Activated CD4-positive, alpha-beta T cell treated with anti-CD3 and anti-CD28 coated beads, Interleukin-2, amount 50 U/mL, for 16 hours (primary cell): Measurements from ENCODE around the gene CD274.
"Not testable (repeated sequence)": the region's sequence is repeated elsewhere in the genome, so short reads cannot be mapped to it uniquely, and the experiment has no call there.

ENCODE experiments used
- DNase-seq: peaks from one replicate; pipeline ENCODE4 v3.0.0-alpha.2; 2020

Gene CD274

DNA sequence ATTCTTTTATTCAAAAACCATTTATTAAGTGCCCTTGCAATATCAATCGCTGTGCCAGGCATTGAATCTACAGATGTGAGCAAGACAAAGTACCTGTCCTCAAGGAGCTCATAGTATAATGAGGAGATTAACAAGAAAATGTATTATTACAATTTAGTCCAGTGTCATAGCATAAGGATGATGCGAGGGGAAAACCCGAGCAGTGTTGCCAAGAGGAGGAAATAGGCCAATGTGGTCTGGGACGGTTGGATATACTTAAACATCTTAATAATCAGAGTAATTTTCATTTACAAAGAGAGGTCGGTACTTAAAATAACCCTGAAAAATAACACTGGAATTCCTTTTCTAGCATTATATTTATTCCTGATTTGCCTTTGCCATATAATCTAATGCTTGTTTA, 18.5 kb downstream of the CD274 start:
- no peak for DNase-seq

DNA sequence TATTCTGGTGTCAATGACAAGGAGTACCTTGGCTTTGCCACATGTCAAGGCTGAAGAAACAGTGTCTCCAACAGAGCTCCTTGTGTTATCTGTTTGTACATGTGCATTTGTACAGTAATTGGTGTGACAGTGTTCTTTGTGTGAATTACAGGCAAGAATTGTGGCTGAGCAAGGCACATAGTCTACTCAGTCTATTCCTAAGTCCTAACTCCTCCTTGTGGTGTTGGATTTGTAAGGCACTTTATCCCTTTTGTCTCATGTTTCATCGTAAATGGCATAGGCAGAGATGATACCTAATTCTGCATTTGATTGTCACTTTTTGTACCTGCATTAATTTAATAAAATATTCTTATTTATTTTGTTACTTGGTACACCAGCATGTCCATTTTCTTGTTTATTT, 19.8 kb downstream of the CD274 start:
- DNase-seq = no peak

DNA sequence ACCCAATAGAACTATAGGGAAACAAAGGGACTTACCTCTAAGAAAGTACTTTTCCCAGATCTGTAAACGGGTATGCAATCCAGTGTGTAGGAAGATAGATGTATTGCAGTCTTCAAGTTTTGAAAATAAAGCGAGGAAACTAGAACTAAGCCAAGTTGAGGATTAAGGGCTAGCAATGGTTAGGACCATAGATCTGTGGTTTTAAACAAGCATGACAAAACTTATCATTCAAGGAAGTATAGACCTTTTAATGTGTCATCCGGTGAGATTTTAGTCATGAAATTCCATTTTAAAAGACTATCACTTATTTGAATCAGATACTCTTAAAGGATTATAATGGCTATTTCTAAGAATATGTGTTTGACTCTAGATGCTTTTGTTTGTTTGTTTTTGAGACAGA, 20.5 kb downstream of the CD274 start:
- DNase-seq = no peak

DNA sequence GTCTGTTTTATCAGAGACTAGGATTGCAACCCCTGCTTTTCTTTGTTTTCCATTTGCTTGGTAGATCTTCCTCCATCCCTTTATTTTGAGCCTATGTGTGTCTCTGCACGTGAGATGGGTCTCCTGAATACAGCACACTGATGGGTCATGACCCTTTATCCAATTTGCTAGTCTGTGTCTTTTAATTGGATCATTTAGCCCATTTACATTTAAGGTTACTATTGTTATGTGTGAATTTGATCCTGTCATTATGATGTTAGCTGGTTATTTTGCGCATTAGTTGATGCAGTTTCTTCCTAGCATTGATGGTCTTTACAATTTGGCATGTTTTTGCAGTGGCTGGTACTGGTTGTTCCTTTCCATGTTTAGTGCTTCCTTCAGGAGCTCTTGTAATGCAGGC, 25.3 kb downstream of the CD274 start:
- not testable (repeated sequence) for DNase-seq

DNA sequence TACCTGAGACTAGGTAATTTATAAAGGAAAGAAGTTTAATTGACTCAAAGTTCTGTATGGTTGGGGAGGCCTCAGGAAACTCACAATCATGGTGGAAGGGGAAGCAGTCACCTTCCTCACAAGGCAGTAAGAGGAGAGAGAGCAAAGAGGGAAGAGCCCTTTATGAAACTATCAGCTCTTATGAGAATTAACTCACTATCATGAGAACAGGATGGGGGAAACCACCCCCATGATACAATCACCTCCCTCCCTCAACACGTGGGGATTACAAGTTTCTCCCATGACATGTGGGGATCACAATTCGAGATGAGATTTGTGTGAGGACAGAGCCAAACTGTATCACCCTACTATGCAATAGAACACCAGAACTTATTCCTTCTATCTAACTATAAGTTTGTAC, 27.9 kb downstream of the CD274 start:
- no peak for DNase-seq

DNA sequence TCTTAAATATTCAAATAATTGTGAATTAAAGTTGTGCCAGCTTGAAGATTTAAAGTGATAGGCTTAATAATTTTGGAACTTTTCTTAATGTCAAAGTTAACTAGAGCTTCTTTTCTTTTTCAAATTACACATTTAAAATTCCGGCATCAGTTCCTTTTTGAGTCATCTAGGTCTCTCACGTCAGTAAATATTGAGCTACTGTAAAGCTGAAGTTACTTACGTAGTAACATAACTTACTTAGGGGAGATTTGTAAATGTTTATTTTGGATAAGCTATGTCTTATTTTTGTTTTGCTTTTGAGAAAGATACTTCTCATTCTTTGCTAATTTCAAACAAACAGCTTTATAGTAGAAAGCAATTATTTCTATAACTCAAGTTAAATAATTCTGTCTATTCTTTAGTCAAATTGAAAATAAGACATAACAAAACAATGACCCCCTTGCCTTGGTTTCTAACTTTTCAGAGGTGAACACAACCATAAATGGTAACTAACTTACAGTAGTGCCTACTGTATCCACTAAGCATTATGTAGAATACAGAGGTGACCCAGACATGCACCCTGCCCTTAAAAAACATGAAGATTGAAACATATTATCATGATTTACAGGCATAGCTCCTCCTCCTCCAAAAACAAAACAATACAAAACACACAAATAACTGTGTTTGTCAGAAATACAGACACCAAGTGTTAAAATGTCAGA, 29.8 kb downstream of the CD274 start:
- DNase-seq = peak; percentile 54

DNA sequence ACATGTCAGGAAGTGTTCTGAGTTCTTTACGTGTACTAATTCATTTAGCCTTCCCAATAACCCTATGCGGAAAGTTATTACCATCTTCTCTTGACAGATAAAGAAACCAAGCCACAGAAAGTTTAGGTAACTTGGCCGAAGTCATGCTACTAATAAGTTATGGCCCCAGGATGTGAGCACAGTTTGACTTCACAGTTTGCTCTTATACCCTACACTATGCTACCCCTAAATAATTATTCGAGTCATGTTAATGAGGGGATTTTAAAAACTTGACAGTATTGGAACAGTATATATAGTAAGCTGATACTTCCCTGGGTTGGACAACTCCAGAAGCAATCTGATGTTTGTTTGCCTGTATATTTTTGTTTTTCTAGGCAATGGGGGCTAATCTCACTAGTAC, 30.6 kb downstream of the CD274 start:
- no peak for DNase-seq

DNA sequence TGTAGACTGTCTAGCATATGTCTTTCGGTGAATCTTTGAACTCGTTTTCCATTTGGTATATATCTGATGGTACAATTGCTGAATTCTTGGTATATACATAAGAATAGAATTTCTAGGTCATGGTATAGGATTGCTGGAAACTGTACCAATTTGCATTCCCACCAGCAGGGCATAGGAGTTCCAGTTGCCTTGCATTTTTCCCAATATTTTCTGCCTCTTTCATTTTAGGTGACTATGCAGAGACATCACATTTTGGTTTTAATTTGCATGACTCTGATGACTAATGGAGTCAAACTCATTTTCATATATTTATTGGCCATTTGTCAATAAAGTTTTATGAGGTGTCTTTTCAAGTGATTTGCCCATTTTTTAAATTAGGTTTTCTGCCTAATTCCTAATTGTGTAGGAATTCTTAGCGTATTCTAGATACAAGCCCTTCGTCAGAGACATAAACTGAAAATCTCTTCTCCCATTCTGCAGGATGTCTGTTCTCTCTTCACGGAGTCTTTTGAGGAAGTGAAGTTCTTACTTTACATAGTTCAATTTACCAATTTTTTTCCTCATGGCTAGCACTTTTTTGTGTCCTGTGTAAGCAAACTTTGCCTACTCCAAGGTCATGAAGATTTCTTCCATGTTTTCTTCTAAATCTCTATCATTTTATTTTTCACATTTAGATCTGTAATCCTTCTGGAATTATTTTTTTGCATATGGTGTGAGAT, 31.1 kb downstream of the CD274 start:
- DNase-seq = no peak

DNA sequence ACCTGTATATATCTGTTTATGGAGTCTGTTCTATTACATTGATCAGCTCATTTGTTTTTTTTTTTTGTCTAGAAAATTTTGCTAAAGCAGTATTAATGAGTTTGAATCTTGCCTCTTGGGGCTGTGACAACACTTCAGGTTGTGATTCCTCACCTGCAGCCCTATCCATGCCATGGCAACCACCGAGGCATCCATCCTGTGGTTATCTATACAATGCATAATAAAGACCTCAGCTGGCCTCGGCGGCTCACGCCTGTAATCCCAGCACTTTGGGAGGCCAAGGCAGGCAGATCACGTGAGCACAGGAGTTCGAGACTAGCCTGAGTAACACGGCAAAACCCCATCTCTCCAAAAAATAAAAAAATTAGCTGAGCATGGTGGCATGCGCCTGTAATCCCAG, 31.9 kb downstream of the CD274 start:
- DNase-seq = no peak

DNA sequence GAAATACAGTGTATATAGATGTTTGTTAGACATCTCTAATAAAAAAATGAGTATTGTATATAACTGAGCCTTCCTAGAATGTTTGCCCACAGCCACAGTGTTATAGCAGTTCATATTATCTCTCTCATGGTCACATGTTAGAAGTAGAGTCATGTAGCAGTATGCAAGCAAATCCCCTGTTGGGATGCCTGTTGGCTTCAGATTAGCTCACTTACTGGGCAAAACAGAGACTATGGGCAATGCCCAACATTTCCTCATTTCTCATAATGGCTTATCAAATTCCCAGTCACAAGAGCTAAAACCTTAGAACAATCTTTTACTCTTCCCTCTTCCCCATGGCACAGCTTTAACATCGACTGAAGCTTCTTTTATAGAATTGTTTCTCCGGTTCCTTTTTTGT, 33.0 kb downstream of the CD274 start:
- no peak for DNase-seq

DNA sequence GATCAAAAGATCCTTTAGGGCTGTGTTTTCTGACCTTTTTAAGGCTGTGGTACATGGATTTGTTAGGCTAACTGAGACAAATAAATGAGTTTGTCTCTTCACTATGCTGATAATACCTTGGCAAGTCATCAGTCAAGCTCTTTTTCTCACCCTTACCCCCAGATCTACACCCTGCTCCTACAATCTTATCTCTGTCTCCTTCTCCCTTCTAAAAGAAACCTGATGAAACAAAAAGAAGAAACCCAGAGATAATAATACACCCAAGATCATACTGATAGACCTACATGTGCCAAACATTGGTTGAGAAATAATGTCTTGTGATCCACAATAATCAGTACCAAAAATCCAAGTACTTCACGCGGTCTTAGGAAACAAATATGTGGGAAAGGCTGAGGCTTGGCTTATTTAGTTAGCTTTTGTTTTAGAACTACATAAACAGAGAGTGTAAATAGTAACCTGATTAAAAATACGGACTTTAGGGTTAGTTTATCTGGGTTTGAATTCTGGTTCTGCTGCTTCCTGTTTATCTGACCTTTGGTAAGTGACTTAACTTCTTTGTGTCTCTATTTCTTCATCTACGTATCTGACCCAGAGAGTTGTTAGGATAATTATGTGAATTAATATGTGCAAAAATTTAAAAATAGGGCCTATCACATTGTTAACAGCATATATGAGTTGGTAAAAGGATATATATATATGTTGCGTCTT, 35.2 kb downstream of the CD274 start:
- DNase-seq = no peak

DNA sequence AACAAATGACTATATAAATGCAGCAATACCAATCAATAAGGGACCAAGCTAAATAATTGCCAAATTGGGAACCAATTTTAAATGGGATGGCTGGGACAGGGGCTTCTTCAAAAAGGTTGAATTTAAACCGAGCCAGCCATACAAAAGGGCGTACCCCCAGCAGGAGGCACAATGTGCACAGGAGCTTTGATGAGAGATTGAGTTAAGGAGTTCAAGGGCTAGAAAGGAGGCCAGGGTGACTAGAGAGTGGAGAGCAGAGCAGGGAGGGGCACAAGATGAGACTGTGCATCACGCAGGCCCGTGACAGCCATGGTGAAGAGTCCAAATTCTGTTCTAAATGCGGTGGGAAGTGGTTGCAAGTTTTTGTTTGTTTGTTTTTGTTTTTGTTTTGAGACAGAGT, 36.6 kb downstream of the CD274 start:
- DNase-seq = no peak

DNA sequence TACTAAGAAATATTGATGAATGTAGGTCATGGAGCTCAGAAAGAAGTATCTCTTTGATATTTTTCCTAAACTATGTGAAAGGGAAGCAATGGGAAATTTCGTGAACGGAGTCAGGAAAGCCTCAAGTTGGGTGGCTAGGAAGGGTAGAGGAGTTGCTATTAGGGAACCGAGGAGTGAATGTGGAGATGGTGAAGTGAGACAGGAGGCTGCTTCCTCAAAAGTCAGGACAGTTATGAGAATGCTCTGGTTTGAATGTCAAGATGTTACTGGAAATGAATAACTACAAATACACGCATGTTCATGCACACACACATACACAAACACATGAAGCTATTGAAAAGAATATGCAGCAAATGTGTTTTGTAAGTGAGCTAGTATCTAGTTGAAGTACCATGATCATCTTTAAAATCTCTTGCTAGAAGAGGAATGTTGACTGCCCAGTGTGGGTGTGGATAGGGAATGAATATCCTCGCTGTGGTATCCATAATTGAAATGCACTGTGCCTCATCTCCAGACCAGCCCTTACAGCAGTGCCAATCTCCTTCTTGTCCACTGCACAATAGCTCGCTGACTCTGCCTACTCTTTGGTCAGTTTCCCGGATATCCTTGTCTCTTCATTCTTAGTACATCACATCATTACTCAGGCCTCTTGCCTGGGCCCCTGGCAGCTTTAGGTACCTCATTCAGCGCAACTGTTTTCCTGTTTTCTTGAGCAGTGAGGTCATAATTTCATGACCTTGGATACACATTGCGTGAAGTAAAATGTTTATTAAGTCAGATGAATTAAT, 38.1 kb downstream of the CD274 start:
- DNase-seq = no peak

DNA sequence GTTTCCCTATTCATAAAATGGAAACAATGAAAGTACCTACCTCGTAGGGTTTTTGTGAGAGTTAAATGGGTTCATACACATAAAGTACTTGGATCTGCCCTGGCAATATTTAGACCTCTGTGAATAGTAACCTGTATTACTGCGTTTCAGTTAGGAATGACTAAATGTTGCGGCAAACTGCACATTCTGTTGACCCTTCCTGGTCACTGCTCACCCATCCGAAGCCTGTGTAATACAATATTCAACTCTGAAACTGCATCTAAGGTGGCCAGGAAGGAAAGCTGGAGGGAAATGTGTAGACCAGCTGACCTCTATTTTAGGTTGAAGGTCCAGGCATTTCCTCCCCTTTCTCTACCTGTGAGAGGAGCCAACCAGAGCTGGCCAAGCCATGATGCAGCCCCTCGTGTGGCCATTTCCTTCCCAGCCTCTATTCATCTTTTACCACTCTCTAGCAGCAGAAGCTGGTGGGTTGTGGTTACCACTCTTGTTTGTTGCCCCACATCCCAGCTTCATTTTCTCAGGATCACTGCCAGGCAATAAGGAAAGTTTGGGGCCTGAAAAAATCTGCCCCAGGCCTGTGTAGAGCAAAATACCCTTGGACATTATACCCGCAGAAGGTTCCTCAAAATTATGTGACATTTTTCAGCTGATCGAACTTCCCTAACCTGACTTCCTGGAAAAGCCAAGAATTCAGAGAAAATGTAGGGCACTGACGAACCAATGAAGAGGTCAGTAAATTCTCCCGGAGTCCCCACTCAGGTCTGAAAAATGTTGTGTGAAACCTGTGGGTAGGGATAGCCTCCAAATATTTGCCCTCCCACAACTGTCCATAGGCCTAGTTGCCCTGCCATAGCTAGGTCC, 39.5 kb downstream of the CD274 start:
- no peak for DNase-seq

DNA sequence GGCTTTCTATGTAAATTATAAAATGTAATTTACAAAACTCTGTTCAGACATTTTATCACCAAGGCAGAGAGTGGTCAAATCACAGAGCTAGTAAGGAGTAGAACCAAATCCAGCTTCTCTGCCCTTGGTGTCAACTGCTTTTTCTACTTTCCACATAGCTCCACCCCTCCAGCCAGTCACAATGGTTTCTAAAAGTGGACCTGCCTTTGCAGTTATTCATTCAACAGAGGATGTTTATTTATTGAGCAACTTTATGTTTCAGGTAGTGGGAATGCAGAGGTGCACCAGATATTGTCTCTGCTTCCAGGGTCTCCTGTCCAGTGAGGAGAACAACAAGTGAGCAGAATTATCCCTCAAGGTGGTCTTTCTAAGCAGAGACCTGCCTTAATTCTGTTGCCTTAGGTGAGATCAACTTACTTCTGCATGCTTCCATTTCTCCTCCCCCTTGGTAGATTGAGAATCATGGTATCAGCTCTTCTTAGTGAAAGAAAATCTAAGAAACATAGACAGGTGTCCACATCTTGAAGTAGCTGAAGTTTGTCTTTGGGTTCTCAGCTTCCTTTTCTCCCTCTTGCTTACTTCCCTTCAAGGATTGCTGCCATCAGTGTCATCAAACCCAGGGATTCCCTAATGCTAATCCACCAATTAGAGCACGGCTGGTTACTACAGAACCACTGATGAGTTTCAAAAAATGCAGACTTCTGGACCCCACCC, 42.8 kb downstream of the CD274 start:
- DNase-seq = no peak

DNA sequence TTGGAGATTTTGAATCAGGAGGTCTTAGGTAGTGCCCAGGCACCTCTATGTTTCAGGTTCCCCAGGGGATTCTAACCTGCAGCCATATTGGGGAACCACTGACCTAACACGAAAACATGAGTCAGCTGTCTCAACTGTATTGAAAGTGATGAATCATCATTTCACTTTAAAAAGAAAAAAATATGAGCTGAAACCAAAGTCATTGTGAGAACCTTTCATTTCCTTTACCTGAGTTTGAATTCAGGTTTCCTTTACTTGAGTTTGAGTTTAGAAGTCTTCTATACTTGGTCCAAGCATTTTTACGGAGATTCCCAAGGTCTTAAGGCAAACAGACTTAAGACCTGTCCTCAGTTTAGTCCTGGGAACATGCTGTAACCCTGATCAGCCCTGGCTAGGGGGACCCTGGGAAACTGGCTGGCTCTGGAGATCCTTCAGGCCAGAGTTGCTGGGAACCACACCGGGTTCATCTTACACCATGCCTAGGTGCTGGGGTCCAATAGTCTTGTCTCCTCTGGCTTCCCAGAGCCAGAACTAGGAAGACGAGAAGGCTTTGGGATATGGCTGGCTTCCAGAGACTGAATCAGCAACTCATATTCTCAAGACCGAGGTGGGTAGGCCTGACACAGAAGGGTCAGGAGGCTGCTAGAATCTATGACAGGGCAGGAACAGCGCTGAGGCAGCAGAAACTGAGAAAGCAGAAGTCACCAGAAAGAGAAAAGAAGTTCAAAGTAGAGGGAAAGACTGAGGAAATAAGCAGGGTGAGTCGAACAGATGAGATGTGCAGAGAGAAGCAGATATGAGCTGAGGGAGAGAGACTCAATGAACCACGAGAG, 43.6 kb downstream of the CD274 start:
- DNase-seq = peak; percentile 78

DNA sequence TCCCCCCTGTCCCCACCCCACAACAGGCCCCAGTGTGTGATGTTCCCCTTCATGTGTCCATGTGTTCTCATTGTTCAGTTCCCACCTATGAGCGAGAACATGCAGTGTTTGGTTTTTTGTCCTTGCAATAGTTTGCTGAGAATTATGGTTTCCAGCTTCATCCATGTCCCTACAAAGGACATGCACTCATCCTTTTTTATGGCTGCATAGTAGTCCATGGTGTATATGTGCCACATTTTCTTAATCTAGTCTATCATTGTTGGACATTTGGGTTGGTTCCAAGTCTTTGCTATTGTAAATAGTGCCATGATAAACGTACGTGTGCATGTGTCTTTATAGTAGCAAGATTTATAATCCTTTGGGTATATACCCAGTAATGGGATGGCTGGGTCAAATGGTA, 44.4 kb downstream of the CD274 start:
- not testable (repeated sequence) for DNase-seq

DNA sequence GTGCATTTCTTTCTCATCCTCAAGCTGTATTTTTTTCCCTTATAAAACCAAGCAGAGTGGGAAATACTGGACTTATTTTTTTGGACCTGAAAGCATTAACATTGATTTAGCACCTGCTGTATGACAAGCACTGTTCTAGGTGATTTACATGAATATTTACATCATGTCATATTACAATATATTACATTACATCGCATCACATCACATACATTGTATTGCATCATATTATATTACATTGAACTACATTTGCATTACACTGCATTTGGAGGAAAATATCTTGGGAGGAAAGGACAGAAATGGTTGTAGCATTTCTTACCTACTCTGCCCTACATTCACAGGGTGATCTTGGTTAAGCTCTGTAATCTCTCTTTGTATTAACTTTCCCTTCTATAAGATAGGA, 48.8 kb downstream of the CD274 start:
- no peak for DNase-seq

DNA sequence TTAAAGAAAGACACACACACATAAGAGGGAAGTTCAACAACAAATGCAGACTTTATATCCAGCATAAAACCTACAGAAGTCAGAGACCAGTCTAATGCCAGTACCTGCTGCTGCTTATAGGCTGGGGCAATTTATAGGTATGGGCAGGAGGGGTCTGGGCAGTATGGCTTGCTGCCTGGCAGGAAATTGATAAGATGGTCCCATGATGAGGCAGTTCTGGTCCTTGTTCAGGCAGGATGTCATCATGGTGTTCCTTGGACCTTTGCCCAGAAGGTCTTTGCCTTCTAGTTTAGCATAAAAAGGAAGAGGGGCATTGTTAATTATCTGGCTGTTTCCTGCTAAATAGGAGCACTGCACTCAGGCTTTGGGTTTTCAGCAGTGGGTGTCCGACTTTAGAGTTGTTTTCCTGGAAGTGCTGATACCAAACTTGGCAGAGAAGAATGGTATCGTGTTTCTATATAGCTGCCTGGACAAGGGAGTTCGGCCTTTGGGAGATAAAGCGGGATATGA, 49.6 kb downstream of the CD274 start:
- no peak for DNase-seq

DNA sequence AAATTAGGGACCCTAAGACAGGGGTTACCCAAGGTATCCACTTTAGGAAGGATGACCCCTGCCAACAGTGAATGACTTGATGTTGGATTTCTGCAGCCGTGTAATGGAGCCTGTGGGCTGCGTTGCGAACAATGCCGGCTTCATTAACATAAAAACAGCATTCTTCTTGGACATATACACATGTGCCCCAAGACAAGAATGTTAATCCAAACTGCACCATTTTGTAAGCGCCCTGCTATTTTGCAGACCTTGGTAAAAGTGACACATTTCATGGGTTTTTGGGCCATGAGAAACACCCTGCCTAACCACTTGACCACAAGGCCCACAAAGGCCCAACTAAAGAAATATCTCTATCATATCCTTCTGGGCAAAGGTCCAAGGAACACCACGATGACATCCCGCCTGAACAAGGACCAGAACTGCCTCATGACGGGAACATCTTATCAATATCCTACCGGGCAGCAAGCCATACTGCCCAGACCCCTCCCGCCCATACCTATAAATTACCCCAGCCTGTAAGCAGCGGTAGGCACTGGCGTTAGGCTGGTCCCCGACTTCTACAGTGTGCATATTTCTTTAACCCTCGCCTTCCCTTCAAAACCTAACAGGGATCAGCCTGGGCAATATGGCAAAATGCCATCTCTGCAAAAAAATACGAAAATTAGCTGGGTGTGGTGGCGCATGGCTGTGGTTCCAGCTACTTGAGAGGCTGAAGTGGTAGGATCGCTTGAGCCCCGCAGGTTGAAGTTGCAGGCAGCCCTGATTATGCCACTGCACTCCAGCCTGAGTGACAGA, 50.3 kb downstream of the CD274 start:
- DNase-seq = no peak
